Stomach (tissue), 4 donors: ENCODE results near the gene ELP4.

Experiments used
- CTCF ChIP-seq, 7 experiments: fragments of 450-650 bp in 4 of 7; fragments of 200-600 bp in 3 of 7; sonication (generic) in 3 of 7; IDR thresholded peaks; one replicate each; pipeline ENCODE4 v1.5.1; 2016 to 2019; ENCODE audit warnings: antibody characterized with exemption in 7 of 7, control low read depth in 2 of 7, mild to moderate bottlenecking in 1 of 7
- POLR2AphosphoS5 ChIP-seq, 3 donors: sonication (generic); formaldehyde crosslinking; IDR thresholded peaks; one replicate each; pipeline ENCODE4 v1.6.1; 2016; ENCODE audit warnings: antibody characterized with exemption in 3 of 3

- no peak for TF ChIP-seq CTCF (IDR thresholded peaks at IDR 0.05)
- TF ChIP-seq POLR2AphosphoS5 (IDR thresholded peaks at IDR 0.05): no peak
Observed at GRCh38 chr11:31664129-31664528, 154.6 kb downstream of the ELP4 start.
